Retinal pigment epithelial cell (primary cell): ENCODE results near the gene NCAPD2.

Experiments
- DNase-seq: peaks from one replicate; pipeline ENCODE4 v3.0.0-alpha.2; 2010; ENCODE audit warnings: low read depth
- H3K4me3 ChIP-seq: 2 replicates; pipeline ENCODE4 v1.5.1; 2011; ENCODE audit warnings: mild to moderate bottlenecking, low read length, control low read depth, moderate library complexity
- CTCF ChIP-seq: conservative IDR thresholded peaks from 2 replicates; pipeline ENCODE4 v1.5.1; 2011; ENCODE audit warnings: low read depth, low read length, control low read depth, inconsistent platforms

Gene NCAPD2

GRCh38 chr12:6493497-6494257 lies at the start of gene NCAPD2:
Gene NCAPD2 (plus strand): TSS chr12:6494102. CDS start chr12:6495099, 997 bp downstream.
- DNase-seq = peak; percentile 80
- H3K4me3 ChIP-seq = peak within 1 kb of the TSS; percentile 98
- TF ChIP-seq CTCF = no peak

- TF ChIP-seq CTCF = no peak
- DNase-seq = no peak
- no peak within 1 kb of the TSS for H3K4me3 ChIP-seq
These were observed 48.9 kb upstream of the NCAPD2 start, which contains the start of gene CD27 for GRCh38 chr12:6444704-6445688. Gene CD27 (plus strand): TSS chr12:6444955. CDS start chr12:6445096, 141 bp downstream.

- peak; percentile 58 for DNase-seq
- no peak for TF ChIP-seq CTCF
- H3K4me3 ChIP-seq = peak overlapping the region; percentile 39
These were observed 43.6 kb upstream of the NCAPD2 start for GRCh38 chr12:6450091-6450868.

GRCh38 chr12:6450869-6451347 lies 43.0 kb upstream of the NCAPD2 start:
- TF ChIP-seq CTCF = no peak
- no peak for DNase-seq
- H3K4me3 ChIP-seq = peak overlapping the region; percentile 39

GRCh38 chr12:6451348-6452244 lies 42.3 kb upstream of the NCAPD2 start, which contains the start of gene TAPBPL:
Gene TAPBPL (plus strand): TSS chr12:6452042. CDS start chr12:6452249, 207 bp downstream.
- TF ChIP-seq CTCF = no peak
- DNase-seq = no peak
- H3K4me3 ChIP-seq = peak within 1 kb of the TSS; percentile 39
